Head of caudate nucleus (tissue), 42 donors: ENCODE measurements around the gene DENND5B.
"Not testable (repeated sequence)": the region's sequence is repeated elsewhere in the genome, so short reads cannot be mapped to it uniquely, and the experiment has no call there.

ENCODE experiments used
- DNase-seq, 42 donors: peaks; one replicate each; pipeline versions ENCODE4 v3.0.0 to v3.0.0-alpha.2; 2020 to 2021; ENCODE audit warnings: mixed read lengths in 7 of 42
- intact Hi-C: fragments of 100-400 bp; cut with DNase I; formaldehyde crosslinking; loops from one replicate; pipeline ENCODE4 v1.15.0; 2022

The DENND5B gene

GRCh38 chr12:31517994-31518393 is 72.9 kb downstream of the DENND5B start:
- intact Hi-C loops, result no loop called here
- DNase-seq, result no peak

- no peak for DNase-seq
- intact Hi-C loops, result no loop called here
Observed at GRCh38 chr12:31516702-31517101, 74.2 kb downstream of the DENND5B start.

- no peak for DNase-seq
- intact Hi-C loops, result no loop called here
Observed at GRCh38 chr12:31514912-31515311, 76.0 kb downstream of the DENND5B start.

DNA sequence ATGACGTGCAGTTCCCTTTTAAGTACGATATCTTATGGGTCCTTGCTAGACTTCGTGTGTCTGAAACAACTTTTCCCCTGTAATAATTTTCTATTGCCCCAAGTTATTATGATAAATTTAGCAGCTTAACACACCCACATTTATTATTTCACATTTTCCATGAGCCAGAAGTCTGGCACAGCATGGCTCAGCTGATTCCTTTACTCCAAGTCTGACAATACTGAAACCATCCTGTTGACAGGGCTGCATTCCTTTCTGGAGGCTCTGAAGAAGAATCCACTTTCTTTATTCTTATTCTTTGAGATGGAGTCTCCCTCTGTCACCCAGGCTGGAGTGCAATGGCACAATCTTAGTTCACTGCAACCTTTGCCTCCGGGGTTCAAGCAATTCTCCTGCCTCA is 80.9 kb downstream of the DENND5B start:
- intact Hi-C loops, result no loop called here

DNA sequence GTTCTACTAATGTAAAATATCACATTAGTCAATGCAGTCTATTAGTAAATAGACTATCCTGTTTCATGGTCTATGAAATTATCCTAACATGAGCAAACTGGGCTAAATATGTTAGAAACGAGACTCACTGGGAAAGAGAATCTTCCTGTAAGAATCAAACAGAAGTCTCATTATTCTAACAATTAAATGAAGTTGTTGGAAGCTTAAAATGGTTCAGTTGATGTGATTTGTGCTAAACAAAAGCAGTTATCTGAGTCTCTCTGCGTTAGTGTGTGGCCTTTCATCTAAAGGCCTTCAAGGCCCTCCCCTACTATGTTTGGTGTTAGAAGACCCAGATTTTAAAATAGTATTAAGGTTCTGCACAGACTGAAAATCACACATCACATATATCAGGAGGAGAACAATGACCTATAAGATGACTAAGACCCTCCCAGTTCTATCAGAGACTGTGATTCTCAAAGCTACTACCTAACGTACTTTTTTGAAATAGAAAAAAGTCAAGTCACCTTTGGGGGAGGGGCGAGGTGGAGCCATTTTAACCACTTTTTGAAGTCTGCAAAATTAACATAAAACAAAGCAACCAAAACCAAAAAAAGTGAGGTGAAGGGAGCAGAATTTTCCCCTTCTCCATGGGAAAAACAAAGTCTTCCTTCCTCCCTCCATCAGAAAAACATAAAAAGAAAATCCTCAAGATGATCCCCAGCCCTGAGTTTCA is 82.3 kb downstream of the DENND5B start:
- intact Hi-C loops, result no loop called here
- DNase-seq, result no peak

More for the DNA sequence above, 80.9 kb downstream of the DENND5B start:
- peak in 2 of 42 donors; percentile 15 to 18 for DNase-seq

DNA sequence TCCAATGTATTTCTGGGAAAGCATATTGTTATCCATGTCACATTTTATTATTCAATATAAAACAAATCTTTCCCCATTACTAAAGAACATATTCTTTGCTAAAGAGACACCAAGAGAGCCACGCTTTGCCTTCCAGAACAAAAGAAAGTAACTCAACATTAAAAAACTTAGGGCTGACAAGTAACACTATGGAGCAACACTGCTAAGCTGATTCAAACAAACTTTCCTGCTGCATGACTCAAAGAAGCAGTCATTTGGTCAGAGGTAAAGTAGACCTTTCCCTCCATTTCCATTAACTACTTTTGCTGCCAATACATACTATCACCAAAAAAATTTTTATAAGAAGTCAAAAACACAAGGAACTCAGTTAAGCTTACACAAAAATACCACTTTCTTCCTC is 83.0 kb downstream of the DENND5B start:
- no peak for DNase-seq
- intact Hi-C loops, result no loop called here

- no peak for DNase-seq
- intact Hi-C loops, result no loop called here
Observed at GRCh38 chr12:31506515-31507306, 84.2 kb downstream of the DENND5B start.

DNA sequence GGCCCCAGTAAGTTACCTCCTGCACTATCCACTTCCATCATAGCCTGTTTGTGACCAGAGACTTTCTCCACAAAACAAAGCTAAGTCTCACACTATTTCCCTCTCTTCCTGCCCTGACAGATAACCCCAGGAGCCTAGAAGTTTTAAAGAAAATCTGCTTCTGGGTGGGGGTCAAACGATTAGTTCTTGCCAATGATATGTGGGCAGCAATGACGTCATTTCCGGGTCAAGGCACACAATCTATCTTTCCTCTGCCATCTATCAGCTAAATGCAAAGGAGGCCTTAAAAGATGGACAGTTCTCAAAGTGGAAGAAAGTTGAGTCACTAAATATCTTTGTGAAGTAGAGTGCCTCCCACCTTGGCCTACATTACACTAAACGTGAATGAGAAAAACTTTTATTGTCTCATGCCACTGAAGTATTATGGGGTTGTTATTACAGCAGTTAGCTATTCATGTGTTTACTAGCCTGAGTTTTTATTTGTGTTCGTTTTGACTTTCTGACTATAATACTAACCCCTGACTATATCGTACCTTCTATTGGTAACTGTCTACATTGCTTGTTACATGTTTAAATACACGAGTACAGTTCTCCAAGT is 86.2 kb downstream of the DENND5B start:
- intact Hi-C loops, result no loop called here
- DNase-seq, result no peak

DNA sequence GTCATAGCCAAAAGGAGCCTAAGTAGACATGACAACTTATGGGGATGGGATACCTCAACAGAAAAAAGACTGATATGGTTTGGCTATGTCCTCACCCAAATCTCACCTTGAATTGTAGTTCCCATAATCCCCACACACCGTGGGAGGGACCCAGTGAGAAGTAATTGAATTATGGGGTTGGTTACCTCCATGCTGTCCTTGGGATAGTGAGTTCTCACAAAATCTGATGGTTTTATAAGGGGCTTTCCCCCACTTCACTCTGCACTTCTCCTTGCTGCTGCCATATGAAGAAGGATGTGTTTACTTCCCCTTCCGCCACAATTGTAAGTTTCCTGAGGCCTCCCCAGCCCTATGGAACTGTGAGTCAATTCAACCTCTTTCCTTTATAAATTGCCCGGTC is 89.9 kb downstream of the DENND5B start:
- DNase-seq, intact Hi-C loops: not testable (repeated sequence)

DNA sequence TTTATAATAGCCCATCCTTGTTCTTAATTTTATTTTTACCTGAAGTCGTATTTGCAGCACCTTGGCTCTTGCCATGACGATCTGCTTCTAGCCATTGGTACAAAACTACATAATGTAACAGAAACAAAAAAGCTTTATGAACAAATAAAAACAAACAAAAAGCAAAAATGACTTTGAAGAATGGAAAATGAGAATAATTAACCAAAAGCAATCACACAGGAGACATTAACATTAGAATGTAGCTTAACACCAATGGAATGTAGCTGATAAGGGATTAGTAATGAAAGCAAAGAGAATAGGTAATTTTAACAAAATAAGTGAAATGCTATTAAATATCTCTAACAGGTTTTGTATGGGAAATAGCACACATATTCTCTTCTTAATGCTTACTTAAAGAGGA is 91.4 kb downstream of the DENND5B start:
- no peak for DNase-seq
- intact Hi-C loops, result no loop called here

DNA sequence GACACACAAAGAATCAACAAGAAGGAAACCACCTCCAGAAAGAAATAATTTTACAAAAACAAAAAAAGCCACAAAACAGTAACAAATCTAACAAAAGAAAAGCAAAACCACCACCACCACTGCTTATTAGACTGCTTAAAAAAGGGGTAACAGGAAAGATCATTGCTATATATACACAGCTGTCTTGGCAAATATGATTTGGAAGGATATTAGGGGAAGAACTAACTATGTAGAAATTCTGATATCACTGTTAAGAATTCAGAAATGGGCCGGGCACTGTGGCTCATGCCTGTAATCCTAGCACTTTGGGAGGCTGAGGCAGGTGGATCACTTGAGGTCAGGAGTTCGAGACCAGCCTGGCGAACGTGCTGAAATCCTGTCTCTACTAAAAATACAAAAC is 92.5 kb downstream of the DENND5B start:
- DNase-seq, result no peak
- intact Hi-C loops, result no loop called here

GRCh38 chr12:31496257-31496656 is 94.7 kb downstream of the DENND5B start:
- no peak for DNase-seq
- intact Hi-C loops, result no loop called here

GRCh38 chr12:31494455-31494854 is 96.5 kb downstream of the DENND5B start:
- intact Hi-C loops, result no loop called here

DNA sequence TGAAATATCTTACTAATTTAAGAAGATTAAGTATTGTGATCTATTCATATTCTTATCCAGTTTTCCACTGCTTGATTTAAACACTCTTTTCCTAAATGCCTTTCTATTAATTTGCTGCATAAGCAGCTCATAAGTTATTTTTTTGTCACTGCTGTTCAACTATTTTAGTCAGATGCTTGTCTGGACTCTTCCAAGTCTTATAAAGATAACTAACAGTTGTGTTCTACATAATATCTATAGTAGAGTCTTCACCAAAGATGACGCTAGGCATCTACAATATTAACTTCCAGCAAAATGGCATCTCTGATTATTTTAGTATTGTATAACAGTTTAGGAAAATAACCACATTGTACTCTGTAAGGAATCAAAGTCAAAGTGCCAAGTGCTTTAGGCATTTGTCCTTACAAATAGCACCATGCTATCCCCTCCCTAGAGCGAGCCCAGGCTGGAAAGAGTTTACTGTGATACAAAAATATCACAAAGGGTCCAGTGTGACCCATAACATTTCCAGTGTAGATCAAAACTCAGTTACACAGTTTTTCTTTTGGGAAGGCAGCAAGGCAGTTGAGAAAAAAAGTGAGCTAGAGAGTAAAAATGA is 98.2 kb downstream of the DENND5B start:
- no peak for DNase-seq
- intact Hi-C loops, result no loop called here

More at GRCh38 chr12:31494455-31494854, 96.5 kb downstream of the DENND5B start:
- DNase-seq, result no peak

GRCh38 chr12:31491841-31492598 is 98.9 kb downstream of the DENND5B start:
- peak in 15 of 42 donors; percentile 8 to 78 (median 24) for DNase-seq
- intact Hi-C loops, result no loop called here

- no peak for DNase-seq
- intact Hi-C loops, result no loop called here
Observed at GRCh38 chr12:31491241-31491794, 99.6 kb downstream of the DENND5B start.

DNA sequence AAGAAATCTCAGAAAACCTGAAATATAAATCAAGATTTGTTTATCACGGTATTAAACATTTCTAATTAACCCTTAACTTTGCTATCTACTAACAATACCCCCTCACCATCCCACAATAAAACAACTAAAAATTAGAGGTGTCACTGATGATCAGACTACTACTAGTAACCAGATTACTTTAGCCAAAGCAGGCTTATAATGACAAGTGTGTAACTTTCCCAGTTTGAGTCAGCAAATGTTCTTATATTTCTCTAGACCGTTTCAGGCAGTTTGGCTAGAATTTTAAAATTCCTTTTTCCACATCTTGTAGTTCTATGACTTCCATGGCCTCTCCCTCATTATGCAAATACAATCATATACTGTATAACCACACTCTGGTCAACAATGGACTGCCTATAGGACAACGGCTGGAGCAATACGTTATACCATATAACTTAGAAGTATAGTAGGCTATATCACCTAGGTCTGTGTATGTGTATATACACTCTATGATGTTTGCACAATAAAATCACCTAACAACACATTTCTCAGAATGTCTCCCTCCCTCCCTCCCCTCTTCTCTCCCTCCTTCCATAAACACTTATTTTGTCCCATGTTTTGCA is 102.1 kb downstream of the DENND5B start:
- intact Hi-C loops, result no loop called here

DNA sequence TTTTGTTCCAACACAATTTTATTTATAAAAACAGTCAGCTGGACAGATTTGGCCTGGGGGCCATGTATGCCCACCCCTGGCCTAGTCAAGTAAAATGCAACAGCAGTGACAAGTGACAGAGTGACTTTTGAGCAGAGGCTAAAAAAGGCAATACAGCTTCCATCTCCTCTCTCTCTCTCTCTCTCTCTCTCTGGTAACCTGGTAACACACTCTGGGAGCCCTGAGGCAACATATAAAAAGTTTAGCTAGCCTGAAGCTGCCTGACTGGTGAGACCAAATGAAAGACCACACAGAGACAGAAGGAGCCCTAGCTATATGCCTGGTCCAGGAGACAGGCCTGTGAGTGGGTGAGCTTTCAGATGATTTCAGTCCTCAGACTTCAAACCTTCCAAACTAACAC is 105.4 kb downstream of the DENND5B start:
- intact Hi-C loops, result no loop called here
- DNase-seq, result no peak

More for the DNA sequence above, 102.1 kb downstream of the DENND5B start:
- DNase-seq, result no peak
